GM04504 (cell line): ENCODE measurements around the gene OAT.
"Not testable (repeated sequence)": the region's sequence is repeated elsewhere in the genome, so short reads cannot be mapped to it uniquely, and the experiment has no call there.

ENCODE experiments used
- DNase-seq: peaks from one replicate; pipeline ENCODE4 v3.0.0-alpha.2; 2012; ENCODE audit warnings: low read depth

The OAT gene

DNA sequence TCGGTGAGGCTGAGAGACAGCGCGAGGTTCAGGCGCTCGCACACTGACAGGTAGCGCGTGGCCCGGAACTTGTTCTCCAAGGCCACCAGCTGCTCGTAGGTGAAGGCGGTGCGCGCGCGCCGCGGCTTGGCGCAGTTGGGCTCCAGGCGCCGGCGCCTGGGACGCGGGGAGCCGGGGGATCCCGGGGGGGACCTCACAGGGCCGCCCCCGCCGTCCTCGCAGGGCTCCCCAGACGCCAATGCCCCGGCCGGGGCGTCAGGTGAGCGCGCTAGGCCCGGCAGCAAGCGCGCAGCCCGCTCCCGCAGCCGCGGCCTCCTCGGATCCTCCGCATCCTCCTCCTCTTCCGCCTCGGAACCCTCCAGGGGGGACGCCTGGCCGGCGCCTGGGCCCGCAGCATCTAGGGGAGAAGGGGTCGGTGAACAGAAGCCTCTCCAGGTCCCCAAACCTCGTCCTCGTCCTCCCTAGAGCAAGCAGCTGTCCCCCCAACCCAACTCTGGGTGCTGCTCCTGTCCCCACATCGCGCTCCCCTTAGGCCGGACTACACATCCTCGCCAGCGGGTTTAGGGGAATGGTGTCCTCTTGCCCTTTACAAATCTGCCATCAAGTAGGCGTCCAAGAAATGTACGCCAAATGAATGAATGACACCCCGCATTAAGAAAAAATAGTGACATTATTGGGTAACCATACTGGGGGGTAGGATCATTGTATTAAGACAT is 29.2 kb upstream of the OAT start:
- DNase-seq = no peak

DNA sequence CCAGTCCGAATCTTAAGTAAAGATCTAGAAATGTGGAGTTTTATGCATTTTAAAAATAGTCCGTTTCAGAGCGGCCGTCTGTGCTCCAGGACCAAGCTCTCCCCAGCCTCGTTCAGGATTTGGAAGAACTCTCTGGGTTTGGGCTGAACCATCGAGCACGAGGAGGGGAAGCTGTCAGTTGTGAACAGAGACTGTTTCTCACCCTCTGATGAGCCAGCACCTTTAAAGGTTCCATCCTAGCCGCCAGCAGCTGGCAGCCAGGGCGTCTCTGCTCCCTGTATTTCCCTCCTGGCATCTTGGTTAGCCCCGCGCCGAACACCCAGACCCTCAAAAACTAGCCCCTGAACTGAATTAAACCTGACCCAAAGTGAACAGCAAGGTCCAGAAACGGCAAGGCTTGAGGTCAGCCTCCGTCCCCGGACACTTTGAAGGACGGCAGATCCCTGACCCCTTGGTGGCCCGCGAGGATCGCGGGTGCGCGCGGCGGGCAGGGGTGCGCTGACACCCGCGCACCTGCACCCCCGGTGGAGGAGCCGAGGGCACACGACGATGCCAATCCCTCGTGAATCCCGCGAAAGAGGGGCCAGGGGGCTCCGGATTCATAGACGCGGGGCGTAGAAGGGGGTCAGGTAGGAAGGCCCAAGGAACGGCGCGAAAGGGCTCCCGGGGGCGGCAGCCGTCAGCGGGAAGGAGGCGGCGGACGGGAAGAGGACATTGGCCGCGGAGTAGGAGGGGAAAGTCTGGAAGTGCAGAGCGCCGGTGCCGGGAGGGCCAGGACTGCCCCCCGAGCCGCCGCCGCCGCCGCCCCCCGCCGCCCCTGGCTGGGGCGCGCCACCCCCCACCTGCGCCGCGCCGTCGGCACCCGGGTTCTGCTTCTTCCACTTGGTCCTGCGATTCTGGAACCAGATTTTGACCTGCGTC is 28.4 kb upstream of the OAT start:
- no peak for DNase-seq

DNA sequence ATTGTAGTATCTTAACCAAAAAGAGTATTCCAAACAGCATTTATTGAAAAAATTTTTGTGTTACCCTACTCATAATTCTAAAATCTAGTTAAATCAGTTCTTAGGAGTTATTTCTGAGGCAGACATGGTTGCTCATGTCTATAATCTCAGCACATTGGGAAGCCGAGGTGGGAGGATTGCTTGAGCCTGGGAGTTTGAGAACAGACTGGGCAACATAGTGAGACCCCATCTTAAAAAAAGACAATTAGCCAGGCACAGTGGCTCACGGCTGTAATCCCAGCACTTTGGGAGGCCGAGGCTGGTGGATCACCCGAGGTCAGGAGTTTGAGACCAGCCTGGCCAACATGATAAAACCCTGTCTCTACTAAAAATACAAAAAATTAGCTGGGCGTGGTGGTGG is 23.0 kb upstream of the OAT start:
- not testable (repeated sequence) for DNase-seq

DNA sequence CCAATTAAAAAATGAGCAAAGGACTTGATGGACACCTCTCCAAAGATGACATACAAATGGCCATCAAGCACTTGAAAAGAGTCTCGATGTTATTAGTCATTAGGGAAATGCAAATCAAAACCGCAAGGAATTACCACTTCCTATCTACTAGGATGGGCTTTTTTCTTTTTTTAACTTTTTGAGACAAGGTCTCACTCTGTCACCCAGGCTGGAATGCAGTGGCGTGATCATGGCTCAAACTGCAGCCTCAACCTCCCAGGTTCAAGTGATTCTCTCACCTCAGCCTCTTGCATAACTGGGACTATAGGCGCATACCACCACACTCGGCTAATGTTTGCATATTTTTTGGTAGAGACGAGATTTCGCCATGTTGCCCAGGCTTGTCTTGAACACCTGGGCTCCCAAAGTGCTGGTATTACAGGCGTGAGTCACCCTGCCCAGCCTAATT is 17.5 kb upstream of the OAT start:
- DNase-seq = no peak

DNA sequence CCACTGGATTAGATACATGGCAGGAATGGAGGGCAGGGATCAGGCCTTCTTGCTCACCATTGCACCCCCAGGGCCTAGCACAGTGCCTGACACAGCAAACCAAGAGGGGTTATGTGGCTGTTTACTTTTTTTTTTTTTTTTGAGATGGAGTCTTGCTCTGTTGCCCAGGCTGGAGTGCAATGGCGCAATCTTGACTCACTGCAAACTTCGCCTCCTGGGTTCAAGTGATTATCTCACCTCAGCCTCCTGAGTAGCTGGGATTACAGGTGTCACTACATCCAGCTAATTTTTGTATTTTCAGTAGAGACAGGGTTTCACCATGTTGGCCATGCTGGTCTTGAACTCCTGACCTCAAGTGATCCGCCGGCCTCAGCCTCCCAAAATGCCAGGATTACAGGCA is 17.0 kb upstream of the OAT start:
- not testable (repeated sequence) for DNase-seq

DNA sequence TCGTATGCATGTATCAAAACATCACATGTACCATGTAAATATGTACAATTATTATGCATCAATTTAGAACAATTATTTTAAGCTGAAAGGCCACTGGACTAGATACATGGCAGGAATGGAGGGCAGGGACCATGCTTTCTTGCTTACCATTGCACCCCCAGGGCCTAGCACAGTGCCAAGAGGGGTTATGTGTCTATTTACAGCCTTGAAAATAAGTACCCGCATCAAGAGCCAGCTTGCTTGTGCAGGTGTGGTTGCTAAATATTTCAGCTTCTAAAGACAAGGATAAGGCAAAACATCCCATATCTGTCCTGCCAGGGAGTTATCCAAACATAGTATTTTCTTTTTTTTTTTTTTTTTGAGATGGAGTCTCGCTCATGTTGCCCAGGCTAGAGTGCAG is 14.7 kb upstream of the OAT start:
- DNase-seq = no peak

DNA sequence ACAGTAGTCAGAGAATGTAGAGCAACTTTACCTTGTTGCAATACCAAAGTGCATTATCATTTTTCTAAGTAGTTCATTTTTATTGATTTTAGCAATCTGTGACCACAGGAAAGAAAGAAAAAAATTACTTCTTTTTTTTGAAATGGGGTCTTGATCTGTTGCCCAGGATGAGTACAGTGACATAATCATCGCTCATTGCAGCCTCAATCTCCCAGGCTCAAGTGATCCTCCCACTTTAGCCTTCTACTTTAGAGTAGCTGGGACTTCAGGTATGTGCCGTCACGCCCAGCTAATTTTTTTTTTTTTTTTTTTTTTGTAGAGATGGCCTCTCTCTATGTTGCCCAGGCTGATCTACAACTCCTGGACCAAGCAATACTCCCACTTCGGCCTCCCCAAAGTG is 11.4 kb upstream of the OAT start:
- no peak for DNase-seq

DNA sequence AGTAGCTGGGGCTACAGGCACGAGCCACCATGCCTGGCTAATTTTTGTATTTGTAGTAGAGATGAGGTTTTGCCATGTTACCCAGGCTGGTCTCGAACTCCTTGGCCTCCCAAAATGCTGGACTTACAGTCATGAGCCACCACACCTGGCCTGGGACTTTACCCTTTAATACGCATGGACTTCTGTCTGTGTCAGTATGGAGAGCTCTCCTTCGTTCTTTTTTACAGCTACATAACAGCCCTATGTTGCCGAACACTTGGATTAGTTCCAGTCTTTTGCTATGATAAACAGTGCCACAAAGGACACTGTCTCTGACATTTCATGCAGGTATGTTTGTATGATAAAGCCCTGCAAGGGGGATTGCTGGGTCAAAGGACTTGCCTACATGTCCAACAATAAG is 10.9 kb upstream of the OAT start:
- DNase-seq = no peak

DNA sequence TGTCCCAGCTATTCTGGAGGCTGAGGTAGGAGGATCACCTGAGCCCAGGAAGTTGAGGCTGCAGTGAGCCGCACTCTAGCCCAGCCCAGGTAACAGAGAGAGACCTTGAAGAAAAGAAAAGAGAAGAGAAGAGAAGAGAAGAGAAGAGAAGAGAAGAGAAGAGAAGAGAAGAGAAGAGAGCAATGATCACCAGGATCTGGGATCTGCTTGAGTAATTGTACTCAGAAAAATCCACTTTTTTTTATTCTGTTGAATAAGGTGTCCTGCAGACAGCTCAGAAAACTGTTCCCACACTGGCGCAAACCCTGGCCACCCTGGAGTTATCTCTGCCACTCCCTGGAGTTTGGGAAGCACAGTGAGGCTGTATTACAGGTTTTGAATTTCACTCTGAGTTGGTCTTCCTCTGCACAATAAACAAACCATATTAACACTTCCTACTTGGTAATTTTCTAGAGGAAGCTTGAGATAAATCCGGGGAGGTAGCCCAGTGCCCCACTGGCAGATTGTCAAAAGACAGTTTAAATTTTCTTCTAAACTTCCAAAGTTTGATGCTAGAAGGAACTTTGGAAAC is 9.6 kb upstream of the OAT start:
- DNase-seq = no peak

DNA sequence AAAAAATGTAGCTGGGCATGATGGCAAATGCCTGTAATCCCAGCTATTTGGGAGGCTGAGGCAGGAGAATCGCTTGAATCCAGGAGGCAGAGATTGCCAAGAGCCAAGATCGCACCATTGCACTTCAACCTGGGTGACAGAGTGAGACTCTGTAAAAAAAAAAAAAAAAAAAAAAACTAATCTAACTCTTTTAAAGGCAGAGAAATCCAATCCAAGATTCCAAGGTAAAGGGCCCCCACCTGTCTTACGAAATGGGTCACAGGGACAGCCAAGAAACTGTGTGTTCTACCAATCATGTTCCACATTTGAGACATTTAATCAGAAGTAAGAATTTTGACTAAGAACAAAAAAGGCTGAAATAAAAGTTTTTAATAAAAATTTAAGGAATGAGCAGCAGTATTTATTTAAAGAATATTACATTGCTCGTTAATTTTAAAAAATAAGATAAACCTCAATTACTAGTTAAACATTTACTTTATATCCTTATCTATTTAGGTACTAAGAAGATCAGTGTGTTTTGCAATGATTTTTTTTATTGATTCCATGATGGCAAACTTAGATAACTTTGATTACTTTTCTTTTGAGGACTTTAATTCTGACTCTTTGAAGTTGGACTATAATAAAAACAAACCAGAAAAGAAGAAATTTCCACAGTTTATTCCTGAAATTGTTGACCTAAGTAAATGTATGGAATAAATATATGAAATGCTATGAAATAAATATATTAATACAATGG is 6.7 kb upstream of the OAT start:
- no peak for DNase-seq

DNA sequence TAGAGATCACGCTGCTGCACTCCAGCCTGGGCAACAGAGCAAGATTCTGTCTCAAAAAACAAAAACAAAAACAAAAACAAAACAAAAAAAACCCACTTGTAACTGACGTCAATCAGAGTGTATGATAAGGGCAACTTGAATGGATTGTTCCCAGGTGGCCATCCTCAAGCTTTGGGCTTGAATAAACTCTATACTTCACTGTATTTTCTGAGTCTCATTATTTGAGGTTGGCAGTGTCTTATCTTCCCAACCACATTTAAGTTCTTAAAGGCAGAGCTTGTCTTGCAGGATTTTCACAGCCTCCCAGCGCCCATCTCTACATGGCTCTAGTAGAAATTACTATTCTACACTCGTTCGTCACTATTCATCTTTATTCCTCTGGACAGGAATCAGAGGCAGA is 5.1 kb upstream of the OAT start:
- no peak for DNase-seq

DNA sequence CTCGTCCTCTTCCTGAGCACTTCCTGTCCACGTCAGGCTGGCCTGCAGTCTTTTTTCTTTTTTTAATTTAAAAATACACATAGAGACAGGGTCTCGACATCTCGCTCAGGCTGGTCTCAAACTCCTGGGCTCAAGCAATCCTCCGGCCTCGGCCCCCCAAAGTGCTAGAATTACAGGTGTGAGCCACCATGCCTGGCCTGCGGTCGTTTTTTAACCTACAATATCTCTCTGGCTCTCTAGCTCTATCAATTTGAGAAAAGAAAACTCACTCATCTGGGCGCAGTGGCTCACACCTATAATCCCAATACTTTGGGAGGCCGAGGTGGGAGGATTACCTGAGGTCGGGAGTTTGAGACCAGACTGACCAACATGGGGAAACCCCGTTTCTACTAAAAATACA is 4.0 kb upstream of the OAT start:
- no peak for DNase-seq

DNA sequence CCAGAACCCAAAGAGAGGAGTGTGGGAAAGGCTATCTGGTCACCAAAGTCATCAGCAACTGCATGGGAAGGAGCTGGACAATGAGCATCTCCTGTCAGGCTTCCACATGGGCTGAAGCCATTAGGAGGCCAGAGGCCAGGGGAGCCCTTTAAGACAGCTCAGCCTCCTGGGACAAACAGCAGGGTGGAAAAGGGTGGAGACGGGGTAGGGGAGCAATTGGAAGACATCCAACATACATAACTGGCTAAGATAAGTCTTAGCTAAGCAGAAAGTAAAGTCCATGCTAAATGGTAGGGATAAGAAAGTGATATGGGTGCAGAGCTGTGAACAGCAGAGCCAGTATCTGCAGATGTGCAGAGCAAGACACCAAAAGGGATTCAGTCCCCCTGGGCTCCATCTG is 1.5 kb upstream of the OAT start:
- DNase-seq = no peak

DNA sequence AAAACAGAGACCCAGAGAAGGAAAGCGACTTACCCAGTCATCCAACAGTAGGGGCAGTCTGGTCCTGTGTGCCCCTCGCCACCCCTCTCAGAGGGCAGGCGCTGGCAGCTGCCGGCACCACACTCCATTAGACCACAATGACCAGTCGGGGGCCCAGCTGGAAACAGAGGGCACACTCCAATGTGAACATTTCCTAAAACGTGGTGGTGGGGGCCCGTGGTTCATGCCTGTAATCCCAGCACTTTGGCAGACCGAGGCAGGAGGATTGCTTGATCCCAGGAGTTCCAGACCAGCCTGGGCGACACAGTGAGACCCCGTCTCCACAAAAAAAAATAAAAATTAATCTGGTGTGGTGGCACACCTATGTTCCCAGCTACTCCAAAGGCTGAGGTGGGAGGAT is 912 bp upstream of the OAT start:
- DNase-seq = no peak

DNA sequence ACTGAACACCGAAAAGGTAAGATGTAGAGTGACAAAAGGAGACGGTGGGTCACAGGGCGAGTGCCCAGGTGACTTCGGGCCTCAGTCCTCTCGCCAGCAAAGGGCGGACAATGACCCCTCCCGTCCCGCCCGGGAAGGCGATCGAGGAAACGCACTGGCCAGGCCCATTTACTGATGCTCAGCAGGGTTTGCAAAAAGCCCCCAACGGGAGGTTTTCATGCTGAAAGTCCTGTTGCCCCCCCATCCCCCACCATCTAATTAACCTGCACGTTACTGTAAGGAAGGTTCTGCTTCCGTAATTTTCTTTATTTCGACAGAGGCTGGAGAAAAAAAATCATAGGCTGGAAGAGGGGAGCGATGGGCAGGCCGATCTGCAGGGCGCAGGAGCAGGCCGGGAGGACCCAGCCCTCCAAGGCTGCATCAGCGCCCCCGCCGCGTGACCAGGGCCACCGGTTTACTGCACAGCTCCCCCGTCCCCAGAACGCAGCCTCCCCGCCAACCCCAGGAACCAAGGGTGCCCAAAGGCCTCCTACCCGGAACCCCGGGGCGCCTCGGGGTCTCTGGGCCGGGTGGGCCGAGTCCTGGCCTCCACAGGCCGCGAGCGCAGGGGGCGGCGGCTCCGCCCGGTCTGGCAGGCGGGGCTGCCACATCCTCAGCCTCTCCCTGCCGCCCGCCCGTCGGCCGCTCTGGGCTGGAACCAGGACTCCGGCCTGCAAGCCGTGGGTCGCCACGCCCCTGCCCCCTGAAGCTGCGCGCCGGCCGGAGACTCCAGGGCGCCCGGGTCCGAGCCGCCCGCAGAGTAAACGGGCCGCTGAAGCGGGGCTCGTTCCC is 613 bp downstream of the OAT start:
- DNase-seq = peak; percentile 35

DNA sequence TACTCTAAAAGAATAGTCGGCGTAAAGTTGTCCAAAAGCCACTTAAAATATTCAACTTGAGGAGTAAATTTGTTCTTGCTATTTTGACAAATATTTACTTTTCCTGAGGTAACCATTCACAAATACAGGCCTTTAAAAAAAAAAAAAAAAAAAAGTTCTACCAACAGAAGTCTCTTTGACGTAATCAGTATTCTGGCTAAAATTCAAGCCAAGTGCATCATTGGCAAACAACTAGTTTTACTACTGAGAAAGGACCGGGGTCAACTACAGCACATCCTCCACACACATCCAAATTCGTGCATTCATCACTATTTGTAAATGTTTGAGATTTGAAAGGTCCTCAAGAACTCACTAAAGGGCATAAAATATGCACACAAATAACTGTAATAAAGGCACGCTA is 2.0 kb downstream of the OAT start:
- peak; percentile 10 for DNase-seq

DNA sequence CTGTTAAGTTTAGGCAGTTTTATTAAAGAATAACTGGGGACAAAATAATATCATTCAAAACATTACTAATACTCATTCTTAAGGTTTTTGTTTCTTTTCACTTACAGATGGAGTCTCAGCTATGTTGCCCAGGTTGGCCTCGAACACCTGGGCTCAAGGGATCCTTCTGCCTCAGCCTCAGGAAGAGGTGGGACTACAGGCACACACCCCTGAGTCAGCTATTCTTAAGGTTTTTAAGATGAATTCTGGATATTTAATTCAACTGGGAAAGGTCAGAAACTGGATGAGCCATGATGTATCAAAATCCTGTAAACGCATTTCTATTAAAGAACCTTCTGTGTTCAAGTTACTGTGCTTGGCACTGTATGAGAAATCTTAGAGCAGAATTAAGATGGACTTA is 3.5 kb downstream of the OAT start:
- DNase-seq = no peak

DNA sequence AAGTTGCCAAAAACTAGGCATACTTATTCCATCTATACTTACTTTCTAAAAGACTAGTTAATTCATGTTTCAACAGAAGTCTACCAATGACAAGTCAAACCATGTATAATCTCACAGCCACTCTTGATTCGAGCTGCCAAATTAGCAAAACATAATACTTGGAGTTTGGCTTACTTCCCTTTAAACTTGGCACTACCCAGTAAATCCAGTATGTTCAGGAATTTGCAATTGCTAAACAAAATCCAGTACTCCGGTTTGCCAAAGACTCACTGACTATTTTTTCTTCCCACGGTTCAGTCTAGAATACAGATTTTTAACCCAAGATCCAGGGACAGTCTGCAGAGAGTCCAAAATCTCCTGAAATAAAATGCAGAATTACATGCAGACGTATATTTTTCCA is 4.6 kb downstream of the OAT start:
- peak; percentile 34 for DNase-seq

DNA sequence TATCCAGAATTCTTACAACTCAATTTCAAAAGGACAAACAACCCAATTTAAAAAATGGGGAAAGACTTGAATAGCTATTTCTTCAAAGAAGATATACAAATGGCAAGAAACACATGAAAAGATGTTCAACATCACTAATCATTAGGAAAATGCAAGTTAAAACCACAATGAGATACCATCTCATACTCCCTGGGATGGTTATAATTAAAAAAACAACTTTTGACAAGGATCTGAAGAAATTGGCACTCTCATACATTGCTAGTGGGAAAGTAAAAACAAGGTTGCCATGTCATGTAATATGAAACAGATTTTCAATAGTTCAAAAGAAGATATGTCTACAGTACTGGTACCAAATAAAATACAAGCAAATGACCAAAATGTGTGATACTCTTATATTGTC is 9.0 kb downstream of the OAT start:
- DNase-seq = no peak

DNA sequence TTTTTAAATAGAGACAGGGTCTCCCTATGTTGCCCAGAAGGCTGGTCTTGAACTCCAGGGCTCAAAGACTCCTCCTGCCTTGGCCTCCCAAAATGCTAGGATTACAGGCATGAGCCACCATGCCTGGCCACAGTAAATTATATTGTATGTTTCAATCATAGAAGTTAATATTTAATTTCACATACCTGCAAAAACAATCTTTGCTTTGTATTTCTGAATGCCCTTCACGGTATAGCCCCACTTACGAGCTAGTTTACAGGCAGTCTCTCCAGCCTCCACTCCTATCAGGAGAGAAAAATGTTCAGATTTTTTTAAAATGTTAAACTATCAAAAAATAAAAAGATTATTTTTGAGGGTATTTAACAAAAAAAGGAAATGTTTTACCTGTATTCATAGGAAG is 10.4 kb downstream of the OAT start:
- no peak for DNase-seq

DNA sequence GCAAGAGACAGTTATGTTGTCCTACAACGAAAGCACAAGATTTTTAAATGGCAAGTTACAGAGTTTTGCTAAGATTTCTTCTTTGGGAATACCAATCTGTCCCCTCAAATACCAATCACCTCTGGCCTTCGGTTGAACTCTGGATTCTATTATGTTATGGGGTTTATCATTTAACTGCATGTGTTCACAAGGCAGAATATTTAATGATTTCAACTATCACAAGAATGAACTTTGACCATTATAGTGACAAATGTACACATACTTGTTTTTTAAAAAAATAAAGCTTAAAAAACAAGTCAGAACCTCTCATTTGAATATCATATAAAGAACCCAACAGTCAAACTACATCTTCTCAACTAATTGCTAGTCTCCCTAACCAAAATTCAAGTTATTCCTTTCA is 11.3 kb downstream of the OAT start:
- no peak for DNase-seq

DNA sequence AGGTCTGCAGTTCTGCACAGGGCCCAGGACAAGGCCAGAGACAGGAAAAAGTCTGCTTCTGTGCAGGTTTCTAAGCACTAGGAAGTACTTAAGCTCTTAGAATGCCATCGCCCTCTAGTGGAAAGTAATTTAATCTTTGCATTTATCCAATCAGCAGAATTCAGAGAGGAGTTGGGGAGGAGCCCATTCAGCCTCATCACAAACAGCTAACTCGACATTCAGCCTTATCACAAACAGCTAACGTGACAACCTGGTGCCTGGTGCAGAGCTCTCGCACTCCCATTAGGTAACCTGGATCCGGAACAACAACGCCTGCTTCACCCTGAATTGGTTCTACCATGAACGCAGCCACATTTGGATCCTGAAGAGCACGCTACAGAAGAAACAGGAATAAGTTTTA is 15.2 kb downstream of the OAT start:
- DNase-seq = peak; percentile 42
